HepG2 (cell line): Measurements from ENCODE around the gene HOXC5. TPM values are rescaled to one million over a fixed set of nuclear protein-coding genes. Genes with fewer than 3 reads are reported as not detected.

Experiments used
- ATAC-seq: fragments of 200-7000 bp; cut with Tn5 transposase; 3 replicates; pipeline ENCODE4 v1.9.1; 2020; ENCODE audit warnings: mild to moderate bottlenecking, moderate library complexity
- BruUV-seq: library from RNA; stranded (reverse); fragments of 400-500 nt; replicated peaks from 2 replicates; lab custom pipeline; 2021; lab: Mats Ljungman, UMichigan
- CTCF ChIA-PET: fragments of 300-600 bp; formaldehyde crosslinking; extraction: SDS; loops from one replicate; lab custom pipeline; 2021; ENCODE audit warnings: low total read pairs, inconsistent platforms, low intra/inter-chr PET ratio; lab: Yijun Ruan, JAX
- POLR2A ChIA-PET: fragments of 350-600 bp; sonication (Branson Sonifier 250); formaldehyde crosslinking; loops from one replicate; lab custom pipeline; 2020; ENCODE audit warnings: antibody characterized with exemption, inconsistent platforms; lab: Yijun Ruan, JAX
- DNase-seq: peaks from one replicate; pipeline ENCODE4 v3.0.0-alpha.2; 2015; ENCODE audit warnings: low spot score
- FAIRE-seq: peaks from 3 replicates; lab custom pipeline; 2011; peaks lifted over from hg19 to GRCh38; lab: Jason Lieb, UNC
- H2AFZ ChIP-seq: one replicate; pipeline ENCODE4 v1.6.1; 2011; ENCODE audit warnings: low read length, inconsistent platforms
- H3K27ac ChIP-seq: fragments of 300-600 bp; 3 replicates; pipeline ENCODE4 v1.8.0; 2011; ENCODE audit warnings: mixed run types, mild to moderate bottlenecking, mixed read lengths, low read length, inconsistent platforms; ENCODE audit not compliant: insufficient read depth; ENCODE audit errors: extremely low read length
- H3K27me3 ChIP-seq, 2 experiments: fragments of 200-600 bp in 1 of 2; 2 replicates in 1 of 2; 3 replicates in 1 of 2; pipeline versions ENCODE4 v1.6.0 to v1.8.0; 2011; ENCODE audit warnings: low read length in 2 of 2, mild to moderate bottlenecking in 2 of 2, moderate library complexity in 2 of 2, inconsistent platforms in 1 of 2; ENCODE audit not compliant: insufficient read depth in 2 of 2, control insufficient read depth in 1 of 2
- H3K36me3 ChIP-seq, 2 experiments: fragments of 200-600 bp in 1 of 2; replicated peaks in 1 of 2; 2 replicates in 1 of 2; 3 replicates in 1 of 2; pipeline versions ENCODE4 v1.5.1 to v1.8.0; 2011; ENCODE audit warnings: low read length in 2 of 2, inconsistent platforms in 1 of 2; ENCODE audit not compliant: insufficient read depth in 2 of 2, control insufficient read depth in 1 of 2
- H3K4me1 ChIP-seq: 2 replicates; pipeline ENCODE4 v1.5.1; 2012; ENCODE audit warnings: low read length, inconsistent platforms; ENCODE audit not compliant: insufficient read depth
- H3K4me2 ChIP-seq: 2 replicates; pipeline ENCODE4 v1.6.0; 2011; ENCODE audit warnings: low read depth, low read length, inconsistent platforms
- H3K4me3 ChIP-seq, 3 experiments: fragments of 200-600 bp in 1 of 3; sonication (generic), shearing (Covaris generic) in 1 of 3; replicated peaks in 1 of 3; 2 replicates each; pipeline ENCODE4 v1.5.1; 2011 to 2016; ENCODE audit warnings: low read length in 3 of 3, inconsistent platforms in 2 of 3, low read depth in 2 of 3, mild to moderate bottlenecking in 2 of 3, control low read depth in 1 of 3, mixed read lengths in 1 of 3; ENCODE audit not compliant: insufficient read depth in 1 of 3
- H3K79me2 ChIP-seq: one replicate; pipeline ENCODE4 v1.6.1; 2011; ENCODE audit warnings: low read length, inconsistent platforms; ENCODE audit not compliant: insufficient read depth
- H3K9ac ChIP-seq: 2 replicates; pipeline ENCODE4 v1.6.0; 2011; ENCODE audit warnings: mild to moderate bottlenecking, low read depth, low read length, inconsistent platforms; ENCODE audit not compliant: insufficient read depth
- H3K9me3 ChIP-seq: 2 replicates; pipeline ENCODE4 v1.5.1; 2012; ENCODE audit warnings: mild to moderate bottlenecking, low read length
- H4K20me1 ChIP-seq: 2 replicates; pipeline ENCODE4 v1.6.0; 2011; ENCODE audit warnings: inconsistent platforms, mild to moderate bottlenecking, low read length, moderate library complexity; ENCODE audit not compliant: insufficient read depth
- AHR ChIP-seq: IDR thresholded peaks from 2 replicates; pipeline ENCODE4 v1.6.1; 2018; ENCODE audit warnings: missing genetic modification reagents, missing compliant biosample characterization
- ARHGAP35 ChIP-seq: sonication (generic); formaldehyde crosslinking; IDR thresholded peaks from 2 replicates; pipeline ENCODE4 v1.9.0; 2022; ENCODE audit warnings: mild to moderate bottlenecking, inconsistent platforms, moderate library complexity, missing genetic modification reagents, borderline replicate concordance
- ARID2 ChIP-seq: sonication (generic); formaldehyde crosslinking; IDR thresholded peaks from 2 replicates; pipeline ENCODE4 v1.8.1; 2022; ENCODE audit warnings: mild to moderate bottlenecking, missing genetic modification reagents, borderline replicate concordance
- CENPX ChIP-seq: sonication (generic); formaldehyde crosslinking; IDR thresholded peaks from 2 replicates; pipeline ENCODE4 v1.9.0; 2021; ENCODE audit warnings: mild to moderate bottlenecking, missing genetic modification reagents, moderate library complexity
- ERF ChIP-seq: IDR thresholded peaks from 2 replicates; pipeline ENCODE4 v1.6.1; 2018; ENCODE audit warnings: missing biosample characterization, missing genetic modification reagents
- GABPA ChIP-seq, 2 experiments: IDR thresholded peaks; 2 replicates each; pipeline ENCODE4 v1.6.1; 2011 to 2016; ENCODE audit warnings: low read depth in 2 of 2, low read length in 1 of 2, missing biosample characterization in 1 of 2, missing genetic modification characterization in 1 of 2
- MED13 ChIP-seq: sonication (generic); formaldehyde crosslinking; IDR thresholded peaks from 2 replicates; pipeline ENCODE4 v1.5.0; 2020; ENCODE audit warnings: missing genetic modification reagents
- NR2C2 ChIP-seq: sonication (generic); formaldehyde crosslinking; IDR thresholded peaks from 2 replicates; pipeline ENCODE4 v1.4.0; 2020; ENCODE audit warnings: missing genetic modification reagents, mild to moderate bottlenecking, moderate library complexity, borderline replicate concordance
- PLSCR1 ChIP-seq: sonication (generic); formaldehyde crosslinking; IDR thresholded peaks from 2 replicates; pipeline ENCODE4 v1.5.0; 2020; ENCODE audit warnings: missing genetic modification reagents, mild to moderate bottlenecking, borderline replicate concordance
- SMARCE1 ChIP-seq: fragments of 450-650 bp; IDR thresholded peaks from 2 replicates; pipeline ENCODE4 v1.6.1; 2017; ENCODE audit warnings: borderline replicate concordance
- TBX2 ChIP-seq: sonication (generic); formaldehyde crosslinking; IDR thresholded peaks from 2 replicates; pipeline ENCODE4 v1.5.0; 2020; ENCODE audit warnings: missing genetic modification reagents, mild to moderate bottlenecking, borderline replicate concordance
- TCF12 ChIP-seq, 2 experiments: fragments of 450-650 bp in 1 of 2; sonication (generic) in 1 of 2; formaldehyde crosslinking in 1 of 2; IDR thresholded peaks; 2 replicates each; pipeline versions ENCODE4 v1.6.1 to v1.8.0; 2017 to 2022; ENCODE audit warnings: antibody characterized with exemption in 1 of 2, mild to moderate bottlenecking in 1 of 2, missing genetic modification reagents in 1 of 2, moderate library complexity in 1 of 2
- YEATS2 ChIP-seq: sonication (generic); formaldehyde crosslinking; IDR thresholded peaks from 2 replicates; pipeline ENCODE4 v1.4.0; 2020; ENCODE audit warnings: missing genetic modification reagents, borderline replicate concordance
- ZNF256 ChIP-seq: sonication (generic); formaldehyde crosslinking; conservative IDR thresholded peaks from 2 replicates; pipeline ENCODE4 v1.4.0; 2020; ENCODE audit warnings: missing genetic modification reagents
- ZNF496 ChIP-seq: sonication (generic); formaldehyde crosslinking; IDR thresholded peaks from 2 replicates; pipeline ENCODE4 v1.8.1; 2023; ENCODE audit warnings: mild to moderate bottlenecking, moderate library complexity, missing genetic modification reagents; ENCODE audit not compliant: insufficient replicate concordance
- ZNF839 ChIP-seq: sonication (generic); formaldehyde crosslinking; IDR thresholded peaks from 2 replicates; pipeline ENCODE4 v1.4.0; 2020; ENCODE audit warnings: missing genetic modification reagents, mild to moderate bottlenecking, borderline replicate concordance
- ZSCAN25 ChIP-seq: sonication (generic); formaldehyde crosslinking; IDR thresholded peaks from 2 replicates; pipeline ENCODE4 v1.8.0; 2022; ENCODE audit warnings: mild to moderate bottlenecking, missing genetic modification reagents
- WGBS: methylation state at CpG from one replicate; pipeline ENCODE4 v1.1.6; 2017; ENCODE audit warnings: low lambda C conversion rate; 5-methylcytosine and 5-hydroxymethylcytosine counted together
- in situ Hi-C: cut with HindIII; loops from 2 replicates; pipeline ENCODE4 v1.10.0; 2017; ENCODE audit warnings: low pct_unique_long_range_greater_than_20kb; ENCODE audit not compliant: extremely low pct_ligation_motif_present
- intact Hi-C: fragments of 100-400 bp; cut with micrococcal nuclease; formaldehyde crosslinking; loops from one replicate; pipeline ENCODE4 v1.10.0; 2022; ENCODE audit not compliant: unreplicated experiment
- polyA plus RNA-seq, 8 experiments: library from polyadenylated mRNA; depleted of rRNA in 3 of 8; stranded (reverse) in 7 of 8; unstranded in 1 of 8; fragments of >200 nt; fragmentation: Illumina TruSeq in 4 of 8; extraction: Trizol in 4 of 8; gene quantifications; 2 replicates each; pipeline versions ENCODE4 v1.2.1 to v1.2.3, GENCODE V29; 2011 to 2016; ENCODE audit warnings: low read depth in 4 of 8, missing spikeins in 1 of 8, mixed read lengths in 1 of 8; ENCODE audit not compliant: insufficient read depth in 1 of 8
- total RNA-seq, 5 experiments: library from RNA; depleted of rRNA; stranded (reverse); fragments of >200 nt; fragmentation: Illumina TruSeq; extraction: Trizol; gene quantifications; 2 replicates each; pipeline ENCODE4 v1.2.3, GENCODE V29; 2016; ENCODE audit warnings: low read depth in 1 of 5

The HOXC5 gene
- total and polyA plus RNA-seq, 2 of the 13 experiments (the other 11 are each of a cell fraction or from before 2014, with no cell fraction given) = not detected

- peaks cover 30 to 87% of the 10 kb centered on the region in 2 experiments for H3K27me3 ChIP-seq
- H2AFZ ChIP-seq = no peak overlapping the region
- intact Hi-C loops = loop anchor here (2.0 to 10.0 kb wide), 2 partner anchors 201 to 357 kb away; partner anchors contain the start of gene GPR84
- ChIA-PET CTCF (interaction anchor here (0.8 kb wide), 1 partner anchor 184 kb away, joined by 3 read pairs; no protein-coding TSS in a partner anchor), POLR2A (no interaction called here)
- FAIRE-seq (no peak), ATAC-seq (no peak), DNase-seq (no peak)
- H3K4me2 ChIP-seq = no peak overlapping the region
- H3K9ac ChIP-seq = no peak overlapping the region
- no peaks in the 10 kb centered on the region for H4K20me1 ChIP-seq
- H3K4me1 ChIP-seq = peaks cover 30% of the 10 kb centered on the region
- H3K36me3 ChIP-seq = no peaks in the 10 kb centered on the region
- in situ Hi-C loops = no loop called here
- TF ChIP-seq AHR (CRISPR knock-in tag) = no peak
- no peak for TF ChIP-seq GABPA (IDR thresholded peaks at IDR 0.05; ENCODE audit: low read depth, low read length)
- TF ChIP-seq GABPA (CRISPR knock-in tag; IDR thresholded peaks at IDR 0.05; ENCODE audit: low read depth) = no peak
- TF ChIP-seq MED13 = no peak
- no peak for TF ChIP-seq SMARCE1
- no peak for TF ChIP-seq ZNF496 (CRISPR knock-in tag)
- no peak for TF ChIP-seq PLSCR1 (CRISPR knock-in tag)
- TF ChIP-seq YEATS2 (CRISPR knock-in tag) = no peak
- TF ChIP-seq TCF12 (IDR thresholded peaks at IDR 0.05) = no peak
- no peak for TF ChIP-seq TCF12 (CRISPR knock-in tag; IDR thresholded peaks at IDR 0.05)
- TF ChIP-seq CENPX (CRISPR knock-in tag) = no peak
- no peak for TF ChIP-seq ARHGAP35 (CRISPR knock-in tag)
- no peak for TF ChIP-seq ZNF839 (CRISPR knock-in tag)
- no peak for TF ChIP-seq TBX2 (CRISPR knock-in tag)
- no peak for TF ChIP-seq ZSCAN25 (CRISPR knock-in tag)
- no peak for TF ChIP-seq ZNF256
- TF ChIP-seq NR2C2 = no peak
- TF ChIP-seq ERF = no peak
- TF ChIP-seq ARID2 (CRISPR knock-in tag) = no peak
- 3% methylated on average over 2 of the region's 2 CpGs for WGBS
- no peaks in the 10 kb centered on the region for H3K79me2 ChIP-seq
- BruUV-seq = no TSS peak
- no peak overlapping the region for H3K27ac ChIP-seq
- H3K4me3 ChIP-seq = no peak overlapping the region
- no peaks in the 10 kb centered on the region for H3K9me3 ChIP-seq
Measured at GRCh38 chr12:54007538-54008259, 25.2 kb upstream of the HOXC5 start.
